Measurements from ENCODE around the gene NRG2.

DNA sequence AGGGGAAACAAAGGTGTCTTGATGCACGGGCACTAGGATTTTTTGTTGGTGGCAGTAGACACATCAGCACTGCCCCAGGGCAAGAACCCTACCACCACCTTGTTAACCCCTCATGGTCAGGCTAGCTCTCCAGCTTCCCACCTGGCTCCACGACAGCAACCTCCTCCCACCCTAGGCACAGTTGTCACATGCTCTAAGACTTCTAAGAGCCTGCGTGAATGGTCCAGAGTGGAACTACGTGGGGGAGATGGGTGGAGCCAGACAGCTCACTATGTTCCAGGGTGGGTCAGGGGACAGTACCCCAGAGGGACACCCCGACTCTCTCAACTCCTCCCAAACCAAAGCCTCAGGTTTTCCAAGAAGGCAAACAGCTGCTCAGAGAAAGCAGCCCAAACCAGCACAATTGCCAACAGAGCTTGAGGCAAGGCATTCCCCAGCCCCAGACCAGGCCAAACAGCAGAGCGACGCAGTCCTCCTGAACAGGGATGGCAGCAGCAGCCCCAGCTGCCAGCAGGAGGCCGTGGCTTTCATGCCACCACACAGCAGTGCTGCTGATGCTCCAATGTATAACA is 78.0 kb downstream of the NRG2 start:
- TF ChIP-seq, protein P1, sequence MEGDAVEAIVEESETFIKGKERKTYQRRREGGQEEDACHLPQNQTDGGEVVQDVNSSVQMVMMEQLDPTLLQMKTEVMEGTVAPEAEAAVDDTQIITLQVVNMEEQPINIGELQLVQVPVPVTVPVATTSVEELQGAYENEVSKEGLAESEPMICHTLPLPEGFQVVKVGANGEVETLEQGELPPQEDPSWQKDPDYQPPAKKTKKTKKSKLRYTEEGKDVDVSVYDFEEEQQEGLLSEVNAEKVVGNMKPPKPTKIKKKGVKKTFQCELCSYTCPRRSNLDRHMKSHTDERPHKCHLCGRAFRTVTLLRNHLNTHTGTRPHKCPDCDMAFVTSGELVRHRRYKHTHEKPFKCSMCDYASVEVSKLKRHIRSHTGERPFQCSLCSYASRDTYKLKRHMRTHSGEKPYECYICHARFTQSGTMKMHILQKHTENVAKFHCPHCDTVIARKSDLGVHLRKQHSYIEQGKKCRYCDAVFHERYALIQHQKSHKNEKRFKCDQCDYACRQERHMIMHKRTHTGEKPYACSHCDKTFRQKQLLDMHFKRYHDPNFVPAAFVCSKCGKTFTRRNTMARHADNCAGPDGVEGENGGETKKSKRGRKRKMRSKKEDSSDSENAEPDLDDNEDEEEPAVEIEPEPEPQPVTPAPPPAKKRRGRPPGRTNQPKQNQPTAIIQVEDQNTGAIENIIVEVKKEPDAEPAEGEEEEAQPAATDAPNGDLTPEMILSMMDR (IDR thresholded peaks at IDR 0.05; ENCODE audit: extremely low read depth in 1 of 2, insufficient read depth in 1 of 2, low read depth in 1 of 2, low read length in 2 of 2) = no peak
- TF ChIP-seq POLR2A (IDR thresholded peaks at IDR 0.05; ENCODE audit: low read depth, low read length) (no peak), EZH2 (IDR thresholded peaks at IDR 0.05; ENCODE audit: borderline replicate concordance, low read depth, low read length, severe bottlenecking) (no peak), MYC (IDR thresholded peaks at IDR 0.05; ENCODE audit: low read depth, low read length) (no peak)
- TF ChIP-seq, protein P2, sequence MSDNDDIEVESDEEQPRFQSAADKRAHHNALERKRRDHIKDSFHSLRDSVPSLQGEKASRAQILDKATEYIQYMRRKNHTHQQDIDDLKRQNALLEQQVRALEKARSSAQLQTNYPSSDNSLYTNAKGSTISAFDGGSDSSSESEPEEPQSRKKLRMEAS (IDR thresholded peaks at IDR 0.05; ENCODE audit: insufficient read depth, insufficient read length) = no peak

Data from endothelial cell of umbilical vein (primary cell).